H1 (cell line): ENCODE measurements around the gene ELMOD1. TPM values are rescaled to one million over a fixed set of nuclear protein-coding genes. Genes with fewer than 3 reads are reported as not detected.

Source experiments
- CTCF ChIA-PET: fragments of 300-600 bp; sonication (Branson Sonifier 250); formaldehyde crosslinking; loops from one replicate; lab custom pipeline; 2021; ENCODE audit not compliant: partially characterized antibody; lab: Charles Lee
- POLR2A ChIA-PET: fragments of 300-600 bp; sonication (Branson Sonifier 250); formaldehyde crosslinking; loops from one replicate; lab custom pipeline; 2021; ENCODE audit warnings: inconsistent platforms; ENCODE audit not compliant: partially characterized antibody; lab: Charles Lee
- DNase-seq, 2 experiments: peaks; one replicate each; pipeline versions ENCODE4 v3.0.0 to v3.0.0-alpha.2; 2010 to 2022; ENCODE audit warnings: low spot score in 2 of 2, low read depth in 1 of 2, mixed read lengths in 1 of 2
- FAIRE-seq: peaks from 2 replicates; lab custom pipeline; 2011; peaks lifted over from hg19 to GRCh38; lab: Jason Lieb, UNC
- H2AFZ ChIP-seq: 2 replicates; pipeline ENCODE4 v1.8.1; 2012; ENCODE audit warnings: low read length, inconsistent platforms
- H2AK5ac ChIP-seq: 2 replicates; pipeline ENCODE4 v1.6.1; 2013; ENCODE audit warnings: low read depth, low read length
- H2BK120ac ChIP-seq: replicated peaks from 2 replicates; pipeline ENCODE3; 2013; ENCODE audit warnings: low read depth, low read length, inconsistent platforms
- H2BK12ac ChIP-seq: 2 replicates; pipeline ENCODE4 v1.6.1; 2013; ENCODE audit warnings: low read depth, low read length
- H2BK15ac ChIP-seq: 2 replicates; pipeline ENCODE4 v1.6.1; 2013; ENCODE audit warnings: low read length
- H2BK20ac ChIP-seq: 2 replicates; pipeline ENCODE4 v1.6.1; 2013; ENCODE audit warnings: low read length
- H2BK5ac ChIP-seq: 2 replicates; pipeline ENCODE4 v1.6.1; 2013; ENCODE audit warnings: low read depth, low read length
- H3K14ac ChIP-seq: 2 replicates; pipeline ENCODE4 v1.6.1; 2013; ENCODE audit warnings: inconsistent platforms; ENCODE audit not compliant: insufficient read length
- H3K18ac ChIP-seq: 2 replicates; pipeline ENCODE4 v1.6.1; 2013; ENCODE audit warnings: low read length; ENCODE audit errors: extremely low read depth
- H3K23ac ChIP-seq: 2 replicates; pipeline ENCODE4 v1.6.1; 2013; ENCODE audit warnings: inconsistent platforms; ENCODE audit not compliant: insufficient read length
- H3K23me2 ChIP-seq: 2 replicates; pipeline ENCODE4 v1.6.1; 2013; ENCODE audit warnings: low read depth, low read length
- H3K27ac ChIP-seq: 2 replicates; pipeline ENCODE4 v1.6.1; 2011; ENCODE audit warnings: low read depth, low read length, inconsistent platforms
- H3K27me3 ChIP-seq, 4 experiments: replicated peaks in 1 of 4; 1 replicate in 1 of 4; 2 replicates in 3 of 4; pipeline versions ENCODE4 v1.6.1 to v1.8.1; 2011 to 2013; ENCODE audit warnings: low read length in 3 of 4, mild to moderate bottlenecking in 3 of 4, inconsistent platforms in 2 of 4, mixed read lengths in 2 of 4, moderate library complexity in 1 of 4; ENCODE audit not compliant: control insufficient read depth in 3 of 4, insufficient read depth in 3 of 4; ENCODE audit errors: extremely low read depth in 1 of 4
- H3K36me3 ChIP-seq, 4 experiments: 2 replicates each; pipeline versions ENCODE4 v1.6.1 to v1.8.1; 2011 to 2013; ENCODE audit warnings: mild to moderate bottlenecking in 4 of 4, low read length in 3 of 4, moderate library complexity in 2 of 4, control low read depth in 1 of 4, inconsistent platforms in 1 of 4; ENCODE audit not compliant: insufficient read depth in 4 of 4, control insufficient read depth in 2 of 4
- H3K4ac ChIP-seq: replicated peaks from 2 replicates; pipeline ENCODE3; 2013; ENCODE audit warnings: low read length, low read depth, mixed read lengths, inconsistent platforms; ENCODE audit not compliant: insufficient read length
- H3K4me1 ChIP-seq, 4 experiments: replicated peaks in 1 of 4; 1 replicate in 1 of 4; 2 replicates in 3 of 4; pipeline versions ENCODE4 v1.6.1 to v1.8.1; 2011 to 2013; ENCODE audit warnings: low read length in 3 of 4, inconsistent platforms in 2 of 4, mixed read lengths in 1 of 4; ENCODE audit not compliant: insufficient read depth in 4 of 4, control insufficient read depth in 3 of 4
- H3K4me2 ChIP-seq, 2 experiments: 2 replicates each; pipeline versions ENCODE4 v1.6.1 to v1.8.1; 2011 to 2013; ENCODE audit warnings: low read depth in 2 of 2, low read length in 2 of 2, control low read depth in 1 of 2, inconsistent platforms in 1 of 2, mild to moderate bottlenecking in 1 of 2; ENCODE audit not compliant: insufficient read depth in 1 of 2
- H3K4me3 ChIP-seq, 4 experiments: fragments of 200-600, 300-600 bp in 1 of 4; sonication (generic), shearing (Covaris generic), sonication (Bioruptor Twin) in 1 of 4; 2 replicates each; pipeline versions ENCODE4 v1.5.1 to v1.8.1; 2011 to 2016; ENCODE audit warnings: low read length in 4 of 4, low read depth in 3 of 4, control low read depth in 2 of 4, inconsistent platforms in 2 of 4, mild to moderate bottlenecking in 2 of 4, mixed read lengths in 1 of 4, moderate library complexity in 1 of 4; ENCODE audit not compliant: insufficient read depth in 2 of 4; ENCODE audit errors: extremely low read depth in 1 of 4
- H3K56ac ChIP-seq: replicated peaks from 2 replicates; pipeline ENCODE3; 2013; ENCODE audit warnings: low read depth, mild to moderate bottlenecking, mixed read lengths, low read length, inconsistent platforms; ENCODE audit not compliant: insufficient read length
- H3K79me1 ChIP-seq: 2 replicates; pipeline ENCODE4 v1.6.1; 2013; ENCODE audit warnings: low read depth, low read length, control low read depth
- H3K79me2 ChIP-seq, 2 experiments: 2 replicates each; pipeline versions ENCODE4 v1.6.1 to v1.8.1; 2012 to 2013; ENCODE audit warnings: low read length in 2 of 2, mild to moderate bottlenecking in 2 of 2, inconsistent platforms in 1 of 2; ENCODE audit not compliant: insufficient read depth in 2 of 2, control insufficient read depth in 1 of 2
- H3K9ac ChIP-seq, 4 experiments: replicated peaks in 1 of 4; 1 replicate in 1 of 4; 2 replicates in 3 of 4; pipeline versions ENCODE4 v1.6.1 to v1.8.1; 2011 to 2013; ENCODE audit warnings: low read depth in 3 of 4, low read length in 3 of 4, control low read depth in 2 of 4, mild to moderate bottlenecking in 2 of 4, moderate library complexity in 2 of 4, inconsistent platforms in 1 of 4; ENCODE audit errors: extremely low read depth in 1 of 4
- H3K9me3 ChIP-seq, 2 experiments: 2 replicates each; pipeline versions ENCODE4 v1.6.1 to v1.8.1; 2012 to 2013; ENCODE audit warnings: mild to moderate bottlenecking in 2 of 2, moderate library complexity in 2 of 2, control low read depth in 1 of 2, inconsistent platforms in 1 of 2, low read depth in 1 of 2, low read length in 1 of 2, mixed read lengths in 1 of 2; ENCODE audit not compliant: insufficient read depth in 2 of 2
- H4K20me1 ChIP-seq, 2 experiments: replicated peaks in 1 of 2; 2 replicates each; pipeline versions ENCODE3 to v1.8.1; 2011 to 2013; ENCODE audit warnings: inconsistent platforms in 2 of 2, low read length in 2 of 2, mild to moderate bottlenecking in 1 of 2; ENCODE audit not compliant: insufficient read depth in 2 of 2, control insufficient read depth in 1 of 2
- H4K5ac ChIP-seq: 2 replicates; pipeline ENCODE4 v1.6.1; 2013; ENCODE audit warnings: low read length, low read depth, mixed read lengths, inconsistent platforms; ENCODE audit not compliant: insufficient read length
- H4K8ac ChIP-seq: 2 replicates; pipeline ENCODE4 v1.8.0; 2013; ENCODE audit warnings: mild to moderate bottlenecking, moderate library complexity, low read length, inconsistent platforms; ENCODE audit not compliant: insufficient read depth; ENCODE audit errors: extremely low read depth
- H4K91ac ChIP-seq: replicated peaks from 2 replicates; pipeline ENCODE3; 2013; ENCODE audit warnings: low read length, mixed read lengths, inconsistent platforms; ENCODE audit not compliant: insufficient read length
- WGBS, 2 experiments: shearing (Covaris generic) in 1 of 2; methylation state at CpG; one replicate each; pipeline versions ENCODE4 v1.1.6 to v1.1.7; 2013 to 2015; ENCODE audit warnings: low lambda C conversion rate in 2 of 2, mixed read lengths in 2 of 2, inconsistent platforms in 1 of 2, low coverage in 1 of 2, missing lambda C conversion rate in 1 of 2; ENCODE audit not compliant: insufficient replicate concordance in 2 of 2, insufficient coverage in 1 of 2, insufficient read length in 1 of 2; ENCODE audit errors: extremely low coverage in 1 of 2, missing lambda C conversion rate in 1 of 2; 5-methylcytosine and 5-hydroxymethylcytosine counted together
- polyA plus RNA-seq, 7 experiments: library from polyadenylated mRNA; depleted of rRNA in 3 of 7; stranded (reverse) in 5 of 7; unstranded in 2 of 7; fragments of >200 nt in 5 of 7; fragments of 200-250 nt in 2 of 7; gene quantifications; 1 replicate in 5 of 7; 2 replicates in 1 of 7; 4 replicates in 1 of 7; pipeline versions ENCODE4 v1.2.1 to v1.2.3, GENCODE V29; 2011 to 2013; ENCODE audit warnings: missing spikeins in 2 of 7, mixed read lengths in 2 of 7
- total RNA-seq: library from RNA; stranded (reverse); fragmentation: NEBNext Ultra II Directional; extraction: Animal tissue kit (Norgen Biotek cat#: 25700); gene quantifications from 2 replicates; pipeline ENCODE4 v1.2.1, GENCODE V29; 2021
- TF ChIP-seq, protein P1 (sequence below): IDR thresholded peaks from 2 replicates; pipeline ENCODE4 v1.6.1; 2011; ENCODE audit warnings: low read depth, mild to moderate bottlenecking, low read length; ENCODE audit not compliant: insufficient read depth

The ELMOD1 gene
- total and polyA plus RNA-seq, 2 of the 8 experiments (the other 6 are each of a cell fraction or from before 2014, with no cell fraction given) = 0.47 to 1.6 TPM

DNA sequence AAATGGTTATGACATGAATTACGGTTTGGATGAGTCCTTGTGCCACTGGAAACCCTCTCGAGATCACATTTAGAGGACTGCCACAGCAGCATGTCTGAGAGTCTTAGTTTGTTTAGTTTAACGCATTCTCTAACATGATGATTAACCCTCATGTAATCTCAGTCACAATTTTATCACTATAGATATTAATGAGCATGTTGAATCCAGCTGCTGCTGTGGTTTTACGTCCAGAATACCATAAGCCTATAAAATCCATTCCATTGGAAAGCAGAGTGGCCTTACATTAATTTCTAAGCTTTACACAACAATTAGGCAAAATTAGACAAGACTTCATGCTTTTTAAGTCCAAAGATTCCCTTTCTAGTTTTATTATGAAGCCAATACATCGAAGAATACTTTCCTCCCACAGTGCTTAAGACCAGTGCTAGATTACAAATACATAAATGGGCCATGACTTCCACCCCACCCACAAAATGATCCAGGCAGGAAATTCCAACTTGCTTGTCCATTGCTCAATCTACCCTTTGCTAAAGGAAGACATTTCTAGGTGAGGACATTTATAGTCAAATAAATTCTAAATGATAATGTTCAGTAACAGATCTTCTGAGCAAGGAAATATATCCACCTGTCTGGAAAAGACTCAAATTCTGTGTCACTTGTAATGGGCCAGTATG, 3.5 kb upstream of the ELMOD1 start:
- H2BK12ac ChIP-seq = no peak overlapping the region
- H2BK120ac ChIP-seq = no peak overlapping the region
- CTCF ChIA-PET = interaction anchor here (0.6 to 1.9 kb wide), 6 partner anchors 12 to 100 kb away, joined by 3 to 7 read pairs (median 4); no protein-coding TSS in a partner anchor
- no peak overlapping the region for H4K8ac ChIP-seq
- no peak overlapping the region for H2AFZ ChIP-seq
- POLR2A ChIA-PET = no interaction called here
- H3K9me3 ChIP-seq = no peaks in the 10 kb centered on the region
- H3K36me3 ChIP-seq = no peaks in the 10 kb centered on the region
- H3K27ac ChIP-seq = no peak overlapping the region
- H3K23me2 ChIP-seq = peaks cover 11% of the 10 kb centered on the region
- no peak overlapping the region for H2BK20ac ChIP-seq
- H3K4me1 ChIP-seq = peaks cover 0 to 8% (median 3%) of the 10 kb centered on the region in 4 experiments; a peak in 6 of 7 replicates
- DNase-seq = no peak
- H2BK5ac ChIP-seq = no peak overlapping the region
- 86% methylated on average over 5 of the region's 5 CpGs; no CpG with 5 or more reads in 1 of the 2 experiments for WGBS, 2 experiments
- H3K79me2 ChIP-seq = no peaks in the 10 kb centered on the region
- no peak overlapping the region for H3K9ac ChIP-seq
- H3K14ac ChIP-seq = no peak overlapping the region
- H4K20me1 ChIP-seq = peaks cover 4 to 5% of the 10 kb centered on the region in 2 experiments
- no peak overlapping the region for H3K4me2 ChIP-seq
- peaks cover 11 to 41% (median 35%) of the 10 kb centered on the region in 4 experiments for H3K27me3 ChIP-seq
- FAIRE-seq = no peak
- H3K4me3 ChIP-seq = no peak overlapping the region
- no peak overlapping the region for H4K91ac ChIP-seq
- H3K23ac ChIP-seq = no peak overlapping the region
- no peak overlapping the region for H3K18ac ChIP-seq
- H3K56ac ChIP-seq = no peak overlapping the region
- no peak overlapping the region for H2AK5ac ChIP-seq
- TF ChIP-seq, protein P1, sequence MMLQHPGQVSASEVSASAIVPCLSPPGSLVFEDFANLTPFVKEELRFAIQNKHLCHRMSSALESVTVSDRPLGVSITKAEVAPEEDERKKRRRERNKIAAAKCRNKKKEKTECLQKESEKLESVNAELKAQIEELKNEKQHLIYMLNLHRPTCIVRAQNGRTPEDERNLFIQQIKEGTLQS = no peak
- no peak overlapping the region for H4K5ac ChIP-seq
- H3K4ac ChIP-seq = no peak overlapping the region
- no peak overlapping the region for H2BK15ac ChIP-seq
- no peaks in the 10 kb centered on the region for H3K79me1 ChIP-seq
